PC-3 (cell line): Measurements from ENCODE around the gene NDUFAF8.

Source experiments
- EZH2 ChIP-seq: fragments of 300-600 bp; sonication (generic); IDR thresholded peaks from one replicate; pipeline ENCODE4 v1.6.1; 2017; ENCODE audit warnings: antibody characterized with exemption, mild to moderate bottlenecking, low read length; ENCODE audit not compliant: unreplicated experiment
- EZH2phosphoT487 ChIP-seq: fragments of 300-600 bp; sonication (generic); IDR thresholded peaks from 2 replicates; pipeline ENCODE4 v1.6.1; 2018; ENCODE audit warnings: mild to moderate bottlenecking, antibody characterized with exemption, low read length, borderline replicate concordance
- TF ChIP-seq, protein P1 (sequence below): fragments of 300-600 bp; sonication (generic); conservative IDR thresholded peaks from 2 replicates; pipeline ENCODE4 v1.5.1; 2017; ENCODE audit warnings: antibody characterized with exemption, low read depth, mild to moderate bottlenecking, low read length

- no peak for TF ChIP-seq EZH2
- no peak for TF ChIP-seq EZH2phosphoT487
- TF ChIP-seq, protein P1, sequence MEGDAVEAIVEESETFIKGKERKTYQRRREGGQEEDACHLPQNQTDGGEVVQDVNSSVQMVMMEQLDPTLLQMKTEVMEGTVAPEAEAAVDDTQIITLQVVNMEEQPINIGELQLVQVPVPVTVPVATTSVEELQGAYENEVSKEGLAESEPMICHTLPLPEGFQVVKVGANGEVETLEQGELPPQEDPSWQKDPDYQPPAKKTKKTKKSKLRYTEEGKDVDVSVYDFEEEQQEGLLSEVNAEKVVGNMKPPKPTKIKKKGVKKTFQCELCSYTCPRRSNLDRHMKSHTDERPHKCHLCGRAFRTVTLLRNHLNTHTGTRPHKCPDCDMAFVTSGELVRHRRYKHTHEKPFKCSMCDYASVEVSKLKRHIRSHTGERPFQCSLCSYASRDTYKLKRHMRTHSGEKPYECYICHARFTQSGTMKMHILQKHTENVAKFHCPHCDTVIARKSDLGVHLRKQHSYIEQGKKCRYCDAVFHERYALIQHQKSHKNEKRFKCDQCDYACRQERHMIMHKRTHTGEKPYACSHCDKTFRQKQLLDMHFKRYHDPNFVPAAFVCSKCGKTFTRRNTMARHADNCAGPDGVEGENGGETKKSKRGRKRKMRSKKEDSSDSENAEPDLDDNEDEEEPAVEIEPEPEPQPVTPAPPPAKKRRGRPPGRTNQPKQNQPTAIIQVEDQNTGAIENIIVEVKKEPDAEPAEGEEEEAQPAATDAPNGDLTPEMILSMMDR = no peak
Measured at GRCh38 chr17:81193051-81193410, 46.1 kb upstream of the NDUFAF8 start.
